OCI-LY1 (cell line): ENCODE measurements around the gene DOCK6.

Experiments
- CTCF ChIP-seq: fragments of 200-600 bp; sonication (generic), shearing (Covaris generic); IDR thresholded peaks from 2 replicates; pipeline ENCODE4 v1.5.1; 2017; ENCODE audit warnings: mild to moderate bottlenecking, antibody characterized with exemption, low read length, moderate library complexity, mixed read lengths
- EZH2 ChIP-seq: fragments of 200-600 bp; sonication (generic), shearing (Covaris generic); IDR thresholded peaks from 2 replicates; pipeline ENCODE4 v1.8.0; 2017; ENCODE audit warnings: borderline replicate concordance, mixed run types, mild to moderate bottlenecking, antibody characterized with exemption, low read length, moderate library complexity, mixed read lengths

GRCh38 chr19:11238041-11238440 lies 24.3 kb downstream of the DOCK6 start:
- TF ChIP-seq CTCF (no peak), EZH2 (no peak)
